GM21619 (cell line): Measurements from ENCODE around the gene PON2.
"Not testable (repeated sequence)": the region's sequence is repeated elsewhere in the genome, so short reads cannot be mapped to it uniquely, and the experiment has no call there.

Experiments used
- ATAC-seq: cut with Tn5 transposase; IDR thresholded peaks from one replicate; pipeline ENCODE4 v1.9.1; 2021; ENCODE audit not compliant: unreplicated experiment

The PON2 gene

GRCh38 chr7:95407751-95408150 is 27.1 kb downstream of the PON2 start:
- ATAC-seq: no peak

GRCh38 chr7:95405800-95406199 is 29.0 kb downstream of the PON2 start:
- no peak for ATAC-seq

DNA sequence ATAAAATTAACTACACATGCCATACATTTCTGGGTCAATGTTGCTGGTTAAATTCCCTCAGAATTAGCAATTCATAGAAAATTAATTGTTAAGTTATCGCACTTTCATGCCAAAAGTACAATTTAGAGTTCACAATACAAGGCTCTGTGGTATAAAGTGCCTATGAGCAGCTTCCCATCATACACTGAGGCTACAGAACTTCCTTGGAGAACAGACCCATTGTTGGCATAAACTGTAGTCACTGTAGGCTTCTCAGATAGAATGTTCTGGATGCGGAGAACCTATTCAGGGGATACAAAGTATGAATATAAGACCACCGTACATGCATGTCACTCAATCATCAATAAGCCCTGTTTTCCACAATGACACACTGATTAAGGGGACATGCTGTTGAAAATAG is 29.6 kb downstream of the PON2 start:
- ATAC-seq: no peak

- no peak for ATAC-seq
These were observed 30.4 kb downstream of the PON2 start for GRCh38 chr7:95404316-95404865.

DNA sequence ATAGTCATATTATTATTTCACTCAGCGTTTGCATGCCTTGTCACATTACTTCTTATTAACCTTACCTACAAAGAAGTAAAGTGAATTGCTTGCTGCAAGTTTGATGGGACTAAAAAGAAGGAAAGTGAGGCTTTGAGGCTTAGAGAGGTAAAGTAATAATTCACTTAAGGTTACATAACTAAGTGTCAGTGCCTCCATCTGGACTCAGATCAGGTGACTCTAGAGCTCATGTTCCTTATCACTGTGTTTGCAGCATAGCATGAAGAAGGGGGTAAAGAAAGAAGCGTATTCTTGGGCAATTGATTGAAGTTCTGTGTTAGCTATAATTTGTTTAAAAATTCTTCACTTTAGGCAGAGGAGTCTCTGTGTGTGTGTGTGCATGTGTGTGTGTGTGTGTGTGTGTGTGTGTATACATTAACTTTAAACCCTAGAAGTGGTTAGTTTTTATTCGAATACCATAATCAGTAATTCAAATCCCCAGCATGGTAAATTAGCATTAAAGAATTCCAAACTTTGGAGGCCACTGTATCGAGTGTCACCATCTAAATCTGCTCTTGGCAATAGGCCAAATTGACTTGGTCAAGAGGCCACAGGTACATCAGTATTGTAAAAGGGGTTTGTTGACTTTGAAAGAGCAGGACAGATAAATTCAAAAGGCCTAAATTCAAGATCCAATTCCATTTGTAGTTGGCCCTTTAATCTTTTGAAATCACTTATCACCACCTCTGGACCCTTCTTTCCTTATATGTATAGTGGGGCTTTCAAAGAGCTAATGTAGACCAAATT is 36.5 kb downstream of the PON2 start:
- ATAC-seq: no peak

GRCh38 chr7:95397381-95397780 is 37.4 kb downstream of the PON2 start:
- no peak for ATAC-seq

DNA sequence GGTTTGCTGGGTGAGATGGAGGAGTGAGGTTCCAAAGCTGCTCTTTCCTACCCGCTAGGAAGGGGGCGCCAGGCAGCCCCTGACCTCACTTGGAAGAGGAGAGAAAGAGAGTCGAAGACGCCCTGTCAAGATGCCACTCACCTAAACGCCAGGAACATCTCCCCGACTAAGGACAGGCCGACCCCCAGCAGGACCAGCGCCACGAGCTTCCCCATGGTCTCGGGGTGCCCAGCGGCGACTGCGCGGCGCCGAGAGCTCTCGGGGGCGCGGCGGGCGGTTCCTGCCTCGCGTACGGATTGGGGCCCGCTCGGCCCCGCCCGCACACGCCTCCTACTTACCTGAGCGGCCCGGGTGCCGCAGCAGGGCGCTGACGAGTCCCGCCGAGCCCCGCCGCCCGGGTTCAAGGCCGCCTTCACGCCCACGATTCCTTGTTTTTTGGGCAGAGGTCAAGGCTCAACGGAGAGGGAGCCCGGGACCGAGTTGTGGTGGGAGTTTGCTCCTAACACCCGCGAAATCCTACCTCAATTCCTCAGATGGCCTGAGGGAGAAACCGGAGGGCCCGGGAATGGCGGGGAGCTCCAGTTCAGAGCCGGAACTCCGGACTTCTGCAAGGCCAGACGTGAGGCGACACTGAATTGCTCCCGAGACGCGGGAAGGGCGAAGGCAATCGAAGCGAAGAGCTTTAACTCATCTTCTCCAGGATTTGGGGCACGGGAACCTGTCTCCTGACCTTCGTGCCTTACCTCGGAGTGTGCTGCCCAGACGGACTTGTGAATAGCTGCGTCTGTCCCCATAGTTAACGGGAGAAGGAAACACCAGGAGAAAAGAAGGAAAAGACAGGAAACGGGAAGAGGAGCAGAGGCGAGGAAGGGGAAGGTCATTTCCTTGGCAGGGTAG is 38.4 kb downstream of the PON2 start, which contains the start of gene PON3:
Gene PON3, minus strand, starts transcription at position 240 of the 897 bp plus-strand sequence. Its CDS starts 25 bp downstream, at position 215.
- ATAC-seq: no peak

- no peak for ATAC-seq
These were observed 39.1 kb downstream of the PON2 start for GRCh38 chr7:95395755-95396135.

DNA sequence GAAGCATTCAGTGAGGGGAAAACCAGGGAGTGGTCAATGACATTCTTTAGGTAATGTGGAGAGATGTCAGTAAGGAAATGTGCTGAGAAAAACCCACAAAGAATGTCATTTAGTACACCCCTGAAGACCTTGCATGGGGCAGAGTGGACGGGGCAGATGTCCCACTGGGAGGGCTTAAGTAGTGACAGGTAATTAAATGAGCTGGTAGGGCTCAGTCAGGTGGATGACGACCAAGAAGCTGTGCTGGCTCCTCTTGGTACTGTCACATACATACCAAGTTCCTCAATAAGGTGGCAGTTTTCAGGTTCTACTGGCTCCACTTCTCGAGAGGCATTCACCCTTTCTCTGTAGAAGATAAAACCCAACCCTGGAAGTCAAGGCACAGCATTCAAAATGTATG is 40.5 kb downstream of the PON2 start:
- ATAC-seq: no peak

- ATAC-seq: no peak
These were observed 43.1 kb downstream of the PON2 start for GRCh38 chr7:95391761-95392160.

DNA sequence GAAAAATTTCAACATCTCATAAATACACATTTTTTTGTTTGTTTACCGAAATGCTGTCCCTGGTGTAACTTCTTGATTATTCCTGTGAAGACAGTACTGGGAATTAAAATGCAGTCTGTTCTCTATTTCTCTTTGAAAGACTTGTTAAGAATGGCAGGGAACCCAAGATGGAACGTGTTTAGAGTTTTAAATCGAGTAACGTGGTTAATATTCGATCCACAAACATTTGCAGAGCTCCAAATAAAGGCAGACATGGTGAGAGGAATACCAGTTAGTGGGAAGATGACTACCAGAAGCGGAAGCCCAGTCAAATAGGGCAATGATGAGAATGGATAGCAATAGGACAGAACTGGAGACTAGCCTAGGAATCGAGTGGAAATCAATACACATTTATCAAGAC is 45.3 kb downstream of the PON2 start:
- ATAC-seq: no peak

DNA sequence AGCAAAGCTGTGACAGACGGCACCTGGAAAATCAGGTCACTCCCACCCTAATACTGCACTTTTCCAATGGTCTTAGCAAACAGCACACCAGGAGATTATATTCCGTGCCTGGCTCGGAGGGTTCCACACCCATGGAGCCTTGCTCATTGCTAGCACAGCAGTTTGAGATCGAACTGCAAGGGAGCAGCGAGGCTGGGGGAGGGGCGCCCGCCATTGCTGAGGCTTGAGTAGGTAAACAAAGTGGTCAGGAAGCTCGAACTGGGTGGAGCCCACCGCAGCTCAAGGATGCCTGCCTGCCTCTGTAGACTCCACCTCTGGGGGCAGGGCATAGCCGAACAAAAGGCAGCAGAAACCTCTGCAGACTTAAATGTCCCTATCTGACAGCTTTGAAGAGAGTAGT is 55.4 kb downstream of the PON2 start:
- not testable (repeated sequence) for ATAC-seq

DNA sequence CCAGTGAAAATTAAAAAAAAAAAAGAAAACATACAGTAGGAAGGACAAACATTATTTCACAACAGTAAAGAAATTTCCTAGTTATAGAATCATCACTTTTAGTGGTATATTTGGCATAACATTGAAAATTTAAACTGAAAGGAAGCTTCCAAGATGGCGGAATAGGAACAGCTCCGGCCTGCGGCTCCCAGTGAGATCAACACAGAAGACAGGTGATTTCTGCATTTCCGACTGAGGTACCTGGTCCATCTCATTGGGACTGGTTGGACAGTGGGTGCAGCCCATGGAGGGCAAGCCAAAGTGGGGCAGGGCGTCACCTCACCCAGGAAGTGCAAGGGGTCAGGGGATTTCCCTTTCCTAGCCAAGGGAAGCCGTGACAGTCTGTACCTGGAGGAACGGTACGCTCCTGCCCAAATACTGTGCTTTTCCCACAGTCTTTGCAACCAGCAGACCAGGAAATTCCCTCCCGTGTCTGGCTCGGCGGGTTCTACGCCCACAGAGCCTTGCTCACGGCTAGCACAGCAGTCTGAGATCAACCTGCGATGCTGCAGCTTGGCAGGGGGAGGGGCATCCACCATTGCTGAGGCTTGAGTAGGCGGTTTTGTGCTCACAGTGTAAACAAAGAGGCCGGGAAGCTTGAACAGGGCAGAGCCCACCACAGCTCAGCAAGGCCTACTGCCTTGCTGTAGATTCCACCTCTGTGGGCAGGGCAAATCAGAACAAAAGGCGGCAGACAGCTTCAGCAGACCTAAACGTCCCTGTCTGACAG is 58.0 kb downstream of the PON2 start:
- ATAC-seq: no peak

GRCh38 chr7:95375591-95376257 is 59.1 kb downstream of the PON2 start:
- no peak for ATAC-seq

DNA sequence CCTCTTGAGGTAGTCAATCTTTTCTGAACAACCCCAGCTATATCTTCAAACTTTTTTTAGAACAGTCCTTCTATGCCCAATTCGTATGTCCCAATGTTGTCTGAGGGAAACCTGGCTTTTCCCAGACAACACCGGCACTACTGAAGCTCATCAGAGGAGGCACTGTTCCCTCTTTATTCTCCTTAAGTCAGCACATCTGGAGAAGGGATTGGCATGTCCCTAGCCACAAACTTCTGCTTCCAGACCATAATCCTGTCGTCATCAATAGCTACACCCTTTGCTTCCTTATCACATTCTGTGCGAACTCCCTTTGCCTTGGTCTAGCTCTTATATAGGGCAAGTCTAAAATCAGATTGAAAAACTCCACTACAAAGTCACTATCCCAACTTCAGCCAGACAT is 61.5 kb downstream of the PON2 start:
- ATAC-seq: no peak

GRCh38 chr7:95368235-95368634 is 66.6 kb downstream of the PON2 start:
- no peak for ATAC-seq

GRCh38 chr7:95367606-95368005 is 67.2 kb downstream of the PON2 start:
- ATAC-seq: no peak

GRCh38 chr7:95365151-95365550 is 69.7 kb downstream of the PON2 start:
- no peak for ATAC-seq

DNA sequence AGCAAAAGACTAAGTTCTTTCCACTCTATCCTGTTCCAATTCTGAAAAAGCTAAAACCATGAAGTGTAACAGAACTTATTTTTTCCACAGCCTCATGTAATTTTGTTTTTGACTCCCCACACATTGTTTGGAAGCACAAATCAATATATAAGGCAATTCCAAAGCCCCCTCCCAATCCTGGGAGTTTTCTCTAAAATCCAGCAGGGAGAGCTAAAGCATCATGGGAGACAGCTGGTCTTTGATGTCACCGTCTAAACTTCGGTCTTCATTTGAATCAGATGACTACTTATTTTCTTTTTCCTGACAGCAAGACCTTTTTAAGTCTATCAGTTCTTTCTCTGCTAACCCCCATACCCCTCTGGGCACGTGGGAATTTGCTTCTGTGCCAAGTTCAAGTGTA is 77.2 kb downstream of the PON2 start:
- no peak for ATAC-seq
